ENCODE results near the gene ZRANB3. TPM values are rescaled to one million over a fixed set of nuclear protein-coding genes. Genes with fewer than 3 reads are reported as not detected.

ZRANB3 gene
- total and polyA plus RNA-seq, 10 donors: 2.2 to 11.1 (median 6.9) TPM

- Histone ChIP-seq H3K9me3 (peaks cover 0 to 31% (median 13%) of the 10 kb centered on the region in 8 donors), H3K36me3 (peaks cover 0 to 15% (median 0%) of the 10 kb centered on the region in 6 donors), H3K27ac (no peak overlapping the region), H3K4me3 (no peak overlapping the region), H3K27me3 (replicated peaks in 1 of 7) (no peaks in the 10 kb centered on the region), H3K4me1 (no peaks in the 10 kb centered on the region)
- TF ChIP-seq CTCF (IDR thresholded peaks at IDR 0.05 in 8 of 11, conservative IDR thresholded peaks at IDR 0.05 in 3 of 11) (no peak), POLR2AphosphoS5 (IDR thresholded peaks at IDR 0.05) (no peak), POLR2A (IDR thresholded peaks at IDR 0.05) (no peak)
- intact Hi-C loops (cut with DNase I; ENCODE audit: low total_unique reads): no loop called here
- no peak for DNase-seq
- whole genome bisulfite sequencing, 5 donors: 82 to 92% (median 91%) methylated on average over 3 of the region's 3 CpGs
Measured at GRCh38 chr2:135337071-135337470, 193.9 kb downstream of the ZRANB3 start.

DNA sequence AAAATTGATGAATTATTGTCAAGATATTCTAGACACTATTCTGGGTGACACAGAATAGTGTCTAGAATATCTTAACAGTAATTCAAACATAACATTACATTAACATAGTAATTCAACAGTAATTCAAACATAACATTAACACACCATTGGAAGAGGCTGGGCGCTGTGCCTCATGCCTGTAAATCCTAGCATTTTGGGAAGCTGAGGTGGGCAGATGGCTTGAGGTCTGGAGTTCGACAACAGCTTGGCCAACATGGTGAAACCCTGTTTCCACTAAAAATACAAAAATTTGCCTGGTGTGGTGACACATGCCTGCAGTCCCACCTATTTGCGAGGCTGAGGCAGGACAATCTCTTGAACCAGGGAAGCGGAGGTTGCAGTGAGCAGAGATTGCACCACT, 195.8 kb downstream of the ZRANB3 start:
- H3K9me3 ChIP-seq: peaks cover 0 to 31% (median 2%) of the 10 kb centered on the region in 8 donors
- H3K36me3 ChIP-seq: peaks cover 0 to 9% (median 0%) of the 10 kb centered on the region in 6 donors
- TF ChIP-seq CTCF (IDR thresholded peaks at IDR 0.05 in 8 of 11, conservative IDR thresholded peaks at IDR 0.05 in 3 of 11): no peak
- no peak for TF ChIP-seq POLR2A (IDR thresholded peaks at IDR 0.05)
- no peak for TF ChIP-seq POLR2AphosphoS5 (IDR thresholded peaks at IDR 0.05)
- no peak overlapping the region for H3K4me3 ChIP-seq
- no peaks in the 10 kb centered on the region for H3K4me1 ChIP-seq
- 94 to 98% (median 96%) methylated on average over 4 of the region's 4 CpGs for WGBS, 5 donors
- no peaks in the 10 kb centered on the region for H3K27me3 ChIP-seq (replicated peaks in 1 of 7)
- no peak overlapping the region for H3K27ac ChIP-seq
- intact Hi-C loops (cut with DNase I; ENCODE audit: low total_unique reads): no loop called here
- no peak for DNase-seq

DNA sequence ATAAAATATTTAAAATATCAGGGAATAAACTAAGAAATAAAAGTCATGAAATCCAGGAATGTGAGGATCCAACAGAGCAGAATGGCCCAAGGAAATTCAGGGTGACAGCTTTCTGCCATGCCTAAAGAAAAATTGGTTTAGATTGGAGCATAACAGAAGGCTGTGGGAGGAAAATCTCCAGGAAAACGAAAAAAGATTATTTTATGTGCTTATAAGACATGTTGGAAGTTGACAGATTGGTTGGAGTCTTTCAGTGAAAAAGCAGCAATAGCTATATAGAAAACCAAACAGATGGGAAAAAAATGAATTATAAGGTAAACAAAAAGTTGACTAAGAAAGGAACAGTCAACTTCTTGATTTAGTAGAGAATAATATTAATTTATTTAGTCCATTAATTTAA, 203.9 kb downstream of the ZRANB3 start:
- intact Hi-C loops (cut with DNase I; ENCODE audit: low total_unique reads): no loop called here
- WGBS, 5 donors: 73 to 100% (median 77%) methylated on average over 1 of the region's 1 CpG
- TF ChIP-seq POLR2A (IDR thresholded peaks at IDR 0.05): no peak
- TF ChIP-seq CTCF (IDR thresholded peaks at IDR 0.05 in 8 of 11, conservative IDR thresholded peaks at IDR 0.05 in 3 of 11): no peak
- no peak for TF ChIP-seq POLR2AphosphoS5 (IDR thresholded peaks at IDR 0.05)
- no peaks in the 10 kb centered on the region for H3K4me1 ChIP-seq
- no peaks in the 10 kb centered on the region for H3K36me3 ChIP-seq
- DNase-seq: no peak
- no peak overlapping the region for H3K4me3 ChIP-seq
- no peaks in the 10 kb centered on the region for H3K27me3 ChIP-seq (replicated peaks in 1 of 7)
- no peak overlapping the region for H3K27ac ChIP-seq
- peaks cover 0 to 84% (median 51%) of the 10 kb centered on the region in 8 donors for H3K9me3 ChIP-seq

- H3K27ac ChIP-seq: no peak overlapping the region
- WGBS, 5 donors: 89 to 94% (median 92%) methylated on average over 4 of the region's 4 CpGs
- H3K4me1 ChIP-seq: no peaks in the 10 kb centered on the region
- H3K4me3 ChIP-seq: no peak overlapping the region
- intact Hi-C loops (cut with DNase I; ENCODE audit: low total_unique reads): no loop called here
- peaks cover 0 to 21% (median 10%) of the 10 kb centered on the region in 8 donors for H3K9me3 ChIP-seq
- DNase-seq: no peak
- no peaks in the 10 kb centered on the region for H3K36me3 ChIP-seq
- TF ChIP-seq CTCF (IDR thresholded peaks at IDR 0.05 in 8 of 11, conservative IDR thresholded peaks at IDR 0.05 in 3 of 11): no peak
- TF ChIP-seq POLR2A (IDR thresholded peaks at IDR 0.05): no peak
- no peak for TF ChIP-seq POLR2AphosphoS5 (IDR thresholded peaks at IDR 0.05)
- H3K27me3 ChIP-seq (replicated peaks in 1 of 7): no peaks in the 10 kb centered on the region
Measured at GRCh38 chr2:135320465-135321355, 210.3 kb downstream of the ZRANB3 start.

Data from spleen (tissue), 11 donors.